ENCODE results near the gene TNNC2. TPM values are rescaled to one million over a fixed set of nuclear protein-coding genes. Genes with fewer than 3 reads are reported as not detected.

The TNNC2 gene
- 0.28 TPM in 1 of 5 replicates, not detected in the others for total RNA-seq (2022; extraction: Qiagen RNA extraction)

GRCh38 chr20:45827030-45827652 lies at the start of gene TNNC2:
Gene TNNC2, minus strand, starts transcription at chr20:45827312. Its CDS starts 64 bp downstream, at chr20:45827248.

GRCh38 chr20:45857114-45857881 lies 30.2 kb upstream of the TNNC2 start, which contains the start of the genes ACOT8 and ZSWIM3:
Gene ACOT8, minus strand, starts transcription at chr20:45857392. Its CDS starts 77 bp downstream, at chr20:45857315.
Gene ZSWIM3, plus strand, starts transcription at chr20:45857614. Its CDS starts 212 bp downstream, at chr20:45857826.

GRCh38 chr20:45833030-45833882 lies 6.1 kb upstream of the TNNC2 start, which contains the start of gene SNX21:
Gene SNX21, plus strand, starts transcription at chr20:45833799. Its CDS starts 121 bp downstream, at chr20:45833920.

GRCh38 chr20:45812157-45813005 lies 14.7 kb downstream of the TNNC2 start, which contains the start of gene UBE2C:
Gene UBE2C, plus strand, starts transcription at chr20:45812644. Its CDS starts 52 bp downstream, at chr20:45812696.

Other genes starting within 250 kb of the TNNC2 start
- not detected in 5 replicates for gene WFDC8, start 248.0 kb downstream of the TNNC2 start, total RNA-seq (2022; extraction: Qiagen RNA extraction)
- gene WFDC10A, start 197.6 kb downstream of the TNNC2 start, total RNA-seq (2022; extraction: Qiagen RNA extraction): not detected in 5 replicates
- not detected in 5 replicates for gene WFDC9, start 196.0 kb downstream of the TNNC2 start, total RNA-seq (2022; extraction: Qiagen RNA extraction)
- gene WFDC11, start 157.1 kb downstream of the TNNC2 start, total RNA-seq (2022; extraction: Qiagen RNA extraction): not detected in 5 replicates
- not detected in 5 replicates for gene WFDC13, start 125.3 kb downstream of the TNNC2 start, total RNA-seq (2022; extraction: Qiagen RNA extraction)
- gene WFDC10B, start 122.3 kb downstream of the TNNC2 start, total RNA-seq (2022; extraction: Qiagen RNA extraction): not detected in 5 replicates
- not detected in 5 replicates for gene SPINT4, start 105.0 kb downstream of the TNNC2 start, total RNA-seq (2022; extraction: Qiagen RNA extraction)
- 0.44 TPM in 1 of 5 replicates, not detected in the others for gene WFDC3, start 35.4 kb downstream of the TNNC2 start, total RNA-seq (2022; extraction: Qiagen RNA extraction)
- 32.1 to 37.5 TPM (median 35.7 TPM) in 5 replicates for gene DNTTIP1, start 35.4 kb downstream of the TNNC2 start, total RNA-seq (2022; extraction: Qiagen RNA extraction)
- 215 to 248 TPM (median 240 TPM) in 5 replicates for gene UBE2C, start 14.7 kb downstream of the TNNC2 start, total RNA-seq (2022; extraction: Qiagen RNA extraction)
- 7.8 to 11.6 TPM (median 10.7 TPM) in 5 replicates for gene SNX21, start 6.5 kb upstream of the TNNC2 start, total RNA-seq (2022; extraction: Qiagen RNA extraction)
- 14.5 to 20.5 TPM (median 19.7 TPM) in 5 replicates for gene ACOT8, start 30.1 kb upstream of the TNNC2 start, total RNA-seq (2022; extraction: Qiagen RNA extraction)
- gene ZSWIM3, start 30.3 kb upstream of the TNNC2 start, total RNA-seq (2022; extraction: Qiagen RNA extraction): 1.3 to 1.9 TPM (median 1.7 TPM) in 5 replicates
- gene ZSWIM1, start 53.9 kb upstream of the TNNC2 start, total RNA-seq (2022; extraction: Qiagen RNA extraction): 4.8 to 5.9 TPM (median 5.8 TPM) in 5 replicates
- 0.19 to 0.53 TPM (median 0.40 TPM) in 3 of 5 replicates, not detected in the others for gene SPATA25, start 60.3 kb upstream of the TNNC2 start, total RNA-seq (2022; extraction: Qiagen RNA extraction)
- gene NEURL2, start 63.9 kb upstream of the TNNC2 start, total RNA-seq (2022; extraction: Qiagen RNA extraction): 0.61 to 1.7 TPM (median 0.94 TPM) in 5 replicates
- gene CTSA, start 64.0 kb upstream of the TNNC2 start, total RNA-seq (2022; extraction: Qiagen RNA extraction): 94.8 to 123 TPM (median 110 TPM) in 5 replicates
- gene PLTP, start 84.8 kb upstream of the TNNC2 start, total RNA-seq (2022; extraction: Qiagen RNA extraction): 1.6 to 2.0 TPM (median 1.8 TPM) in 5 replicates
- 27.8 to 35.7 TPM (median 33.3 TPM) in 5 replicates for gene PCIF1, start 107.4 kb upstream of the TNNC2 start, total RNA-seq (2022; extraction: Qiagen RNA extraction)
- gene ZNF335, start 144.9 kb upstream of the TNNC2 start, total RNA-seq (2022; extraction: Qiagen RNA extraction): 6.8 to 10.2 TPM (median 9.2 TPM) in 5 replicates
- gene MMP9, start 181.6 kb upstream of the TNNC2 start, total RNA-seq (2022; extraction: Qiagen RNA extraction): 0.19 to 0.48 TPM (median 0.40 TPM) in 5 replicates
- gene SLC12A5, start 201.9 kb upstream of the TNNC2 start, total RNA-seq (2022; extraction: Qiagen RNA extraction): 13.5 to 17.2 TPM (median 14.0 TPM) in 5 replicates

All from A549 treated with Mapracorat at 1 μM for 4 hours (cell line).